Dermis microvascular lymphatic vessel endothelial cell (primary cell): ENCODE results near the gene TAOK2. TPM values are rescaled to one million over a fixed set of nuclear protein-coding genes. Genes with fewer than 3 reads are reported as not detected.
"Not testable (repeated sequence)": the region's sequence is repeated elsewhere in the genome, so short reads cannot be mapped to it uniquely, and the experiment has no call there.

Experiments
- DNase-seq, 2 donors: peaks; one replicate each; pipeline versions ENCODE4 v3.0.0 to v3.0.0-alpha.2; 2010; ENCODE audit warnings: low read depth in 2 of 2
- total RNA-seq: library from RNA; depleted of rRNA; stranded (reverse); fragments of >200 nt; gene quantifications from 2 replicates; pipeline ENCODE4 v1.2.1, GENCODE V29; 2014

TAOK2 gene
- total RNA-seq, 1 donor from 2014 or later = 71.8 TPM

- no peak for DNase-seq
Measured at GRCh38 chr16:30023586-30023985, 49.9 kb downstream of the TAOK2 start.

- no peak for DNase-seq
Measured at GRCh38 chr16:30024451-30024850, 50.8 kb downstream of the TAOK2 start.

DNA sequence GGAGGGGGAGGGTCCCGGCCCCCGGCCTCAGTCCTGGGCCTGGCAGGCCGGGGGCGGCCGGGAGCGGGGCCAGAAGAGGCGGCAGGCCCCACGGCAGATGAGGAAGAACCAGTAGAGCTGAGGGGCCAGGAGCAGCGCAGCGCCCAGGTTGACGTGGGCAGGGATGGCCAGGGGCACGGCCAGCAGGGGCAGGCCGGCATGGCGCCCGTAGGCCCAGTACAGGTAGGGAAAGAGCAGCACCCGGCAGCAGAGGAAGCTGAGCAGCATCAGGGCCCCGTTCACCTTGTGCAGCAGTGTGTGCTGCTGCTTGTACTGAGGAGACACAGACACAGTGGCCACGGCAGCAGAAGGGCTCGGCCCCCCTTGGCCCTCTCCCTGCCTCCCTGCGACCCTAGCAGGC is 51.5 kb downstream of the TAOK2 start:
- no peak for DNase-seq

GRCh38 chr16:30025574-30025973 is 51.9 kb downstream of the TAOK2 start:
- no peak for DNase-seq

DNA sequence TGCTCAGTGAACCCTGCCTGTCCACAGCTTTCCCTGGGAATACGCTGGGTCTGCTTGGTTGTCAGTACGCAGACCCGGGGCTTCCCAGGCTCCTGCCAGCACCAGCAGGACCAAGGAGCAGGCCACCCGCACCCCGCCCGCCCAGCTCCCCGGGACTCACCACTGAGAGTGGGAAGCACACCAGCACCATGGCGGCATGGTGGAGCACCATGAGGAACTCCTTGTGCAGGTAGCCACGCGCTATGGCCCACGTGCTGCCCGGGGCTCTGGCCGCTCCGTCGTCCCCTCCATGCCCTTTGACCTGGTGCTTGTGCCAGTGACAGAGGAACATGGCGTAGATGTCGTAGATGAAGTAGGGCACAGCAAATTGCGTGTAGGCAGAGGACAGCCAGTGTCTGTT is 52.8 kb downstream of the TAOK2 start:
- no peak for DNase-seq

DNA sequence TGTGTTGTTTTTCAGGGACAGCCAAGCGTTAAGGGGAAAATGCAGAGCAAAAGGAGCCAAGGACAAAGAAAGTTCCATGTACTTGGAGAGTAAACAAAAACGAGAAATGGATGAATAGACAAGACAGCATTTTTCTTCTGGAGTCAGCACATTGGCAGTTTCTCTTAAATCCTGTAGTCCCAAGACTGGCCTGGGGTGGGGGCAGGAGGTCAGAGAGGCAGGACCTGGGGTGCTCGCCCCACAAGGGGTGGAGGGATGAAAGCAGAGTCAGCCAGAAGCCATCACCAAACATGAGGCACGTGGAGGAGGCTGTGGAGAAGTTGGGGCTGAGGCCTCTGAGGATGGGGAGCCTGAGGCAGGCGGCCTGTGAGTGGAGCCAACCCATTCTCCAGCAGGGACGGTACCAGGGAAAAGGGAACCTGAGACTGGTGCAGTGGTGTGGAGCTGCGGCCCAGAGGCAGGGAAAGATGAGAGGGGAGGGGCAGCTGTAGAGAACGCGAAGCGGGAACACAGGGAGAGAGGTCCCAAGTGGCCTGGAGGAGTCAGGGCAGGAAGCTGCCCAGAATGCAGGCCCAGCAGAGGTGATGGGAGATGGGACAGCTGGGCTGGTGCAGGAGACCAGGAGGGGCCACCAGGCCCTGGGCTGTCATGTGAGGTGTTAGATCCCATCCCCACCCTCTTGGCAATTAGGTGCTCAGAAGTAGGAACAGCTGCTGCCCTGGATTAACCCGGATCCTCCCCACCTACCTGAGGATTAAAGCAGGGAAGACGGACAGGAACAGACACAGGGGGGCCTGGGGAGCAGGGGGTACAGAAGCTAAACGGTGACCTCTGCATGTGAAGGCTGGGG is 54.1 kb downstream of the TAOK2 start:
- no peak for DNase-seq

DNA sequence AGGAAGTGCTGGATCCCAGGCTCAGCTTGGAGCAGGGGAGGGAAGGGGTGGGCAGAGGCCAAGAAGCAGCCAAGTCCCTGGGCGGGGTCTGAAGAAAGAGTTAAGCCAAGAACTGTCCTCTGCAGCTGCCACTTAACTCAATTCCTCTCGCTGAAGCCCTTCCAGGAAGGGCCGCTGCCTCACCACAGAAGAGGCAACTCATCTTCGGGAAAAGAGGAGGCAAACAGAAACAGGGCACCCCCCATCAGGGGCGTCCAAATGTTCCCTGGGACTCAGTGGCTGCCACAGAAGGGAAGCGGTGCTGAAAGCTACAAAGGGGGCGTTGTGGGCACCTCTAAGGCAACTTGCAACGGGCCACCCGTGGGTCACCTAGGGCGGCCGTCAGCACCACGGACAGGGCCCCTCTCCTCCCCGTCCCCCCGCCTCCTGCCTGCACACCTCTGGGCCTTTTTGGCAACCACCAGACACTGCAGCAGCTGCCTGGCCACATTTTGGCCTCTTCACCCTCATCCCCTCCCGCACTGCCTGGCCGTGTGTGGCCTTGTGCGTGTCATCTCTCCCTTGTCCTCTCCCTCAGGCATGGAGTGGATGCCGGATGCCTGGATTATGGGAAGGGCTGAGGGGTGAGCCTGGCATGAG is 54.9 kb downstream of the TAOK2 start:
- no peak for DNase-seq

DNA sequence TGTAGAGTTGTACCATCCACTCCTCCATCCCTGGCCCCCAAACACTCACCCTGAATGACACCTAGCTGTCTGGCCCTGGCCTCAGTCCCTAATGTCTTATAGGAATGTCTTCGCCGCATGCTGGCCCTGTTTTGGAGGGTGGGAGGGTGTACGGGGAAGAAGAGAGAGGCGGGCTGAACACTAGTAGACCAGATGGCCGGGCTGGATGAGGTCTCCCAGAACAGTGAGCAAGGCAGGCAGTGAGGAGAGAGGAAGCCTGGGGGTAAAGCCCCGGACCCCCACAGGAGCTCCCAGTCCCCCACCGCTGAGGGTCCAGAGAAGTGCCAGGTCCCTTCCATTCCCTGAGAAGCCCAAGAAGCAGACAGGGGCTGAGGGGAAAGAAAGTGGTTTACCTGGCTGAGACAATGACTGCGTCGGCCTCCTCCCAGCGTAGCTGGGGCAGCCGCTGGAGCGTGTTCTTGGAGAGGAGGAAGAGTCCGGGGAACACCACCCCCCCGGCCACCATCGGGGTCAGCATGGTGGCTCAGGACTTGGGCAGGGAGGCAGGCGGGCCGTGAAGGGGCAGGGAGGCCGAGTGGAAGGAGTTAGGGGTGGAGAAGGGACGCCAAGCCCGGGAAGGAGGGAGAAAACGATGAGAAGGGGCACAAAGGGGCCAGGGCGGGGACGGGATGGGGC is 56.5 kb downstream of the TAOK2 start:
- DNase-seq = no peak

DNA sequence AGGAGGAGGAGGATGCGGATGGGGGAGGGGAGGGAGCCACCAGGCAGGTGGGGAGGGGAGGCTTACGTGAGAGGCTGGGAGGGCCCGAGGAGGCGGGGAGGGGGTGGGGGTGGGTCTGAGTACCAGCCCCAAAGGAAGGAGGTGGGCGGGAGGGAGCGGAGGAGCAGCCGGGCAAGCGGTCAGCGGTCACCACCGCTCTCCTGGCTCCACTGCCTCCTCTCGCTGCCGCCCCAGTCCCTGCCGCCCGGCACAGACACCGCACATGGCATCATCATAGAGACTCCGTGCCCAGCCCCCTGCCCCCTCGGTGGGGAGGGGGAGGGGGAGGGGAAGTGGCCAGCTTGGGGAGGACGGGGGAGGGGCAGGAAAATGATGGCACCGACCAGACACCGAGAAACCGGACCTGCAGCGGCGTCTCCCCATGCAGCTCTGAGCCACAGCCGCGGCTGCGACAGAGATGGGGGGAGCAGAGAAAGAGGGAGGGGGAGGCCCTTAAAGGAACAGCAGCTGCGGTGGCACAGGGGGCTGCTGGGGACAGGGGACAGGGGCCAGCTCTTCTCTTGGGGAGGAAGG is 57.3 kb downstream of the TAOK2 start, which contains the start of gene TLCD3B:
Gene TLCD3B, minus strand, starts transcription at position 431 of the 573 bp plus-strand sequence. CDS start 744 bp downstream, outside the sequence.
- no peak for DNase-seq

DNA sequence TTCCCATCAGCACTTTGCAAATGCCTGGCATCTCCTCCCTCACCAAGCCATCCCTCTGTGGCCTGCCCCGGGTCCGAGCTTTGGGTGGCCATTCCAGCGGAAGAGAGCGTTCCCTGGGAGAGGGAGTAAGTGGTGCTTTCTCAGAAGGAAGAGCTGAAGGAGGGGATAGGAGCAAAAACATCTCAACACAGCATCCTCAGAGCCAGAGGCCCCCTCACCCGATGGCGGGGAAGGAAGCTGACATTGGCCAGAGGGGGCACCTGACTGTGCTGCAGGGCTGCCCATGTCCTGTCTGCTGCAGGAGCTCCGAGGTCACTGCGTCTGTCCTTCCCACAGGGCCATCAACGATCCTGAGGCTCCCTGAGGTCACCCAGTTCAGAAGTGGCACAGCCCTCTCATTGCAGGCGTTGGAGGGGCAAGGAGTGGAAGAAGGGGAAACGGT is 57.8 kb downstream of the TAOK2 start:
- no peak for DNase-seq

DNA sequence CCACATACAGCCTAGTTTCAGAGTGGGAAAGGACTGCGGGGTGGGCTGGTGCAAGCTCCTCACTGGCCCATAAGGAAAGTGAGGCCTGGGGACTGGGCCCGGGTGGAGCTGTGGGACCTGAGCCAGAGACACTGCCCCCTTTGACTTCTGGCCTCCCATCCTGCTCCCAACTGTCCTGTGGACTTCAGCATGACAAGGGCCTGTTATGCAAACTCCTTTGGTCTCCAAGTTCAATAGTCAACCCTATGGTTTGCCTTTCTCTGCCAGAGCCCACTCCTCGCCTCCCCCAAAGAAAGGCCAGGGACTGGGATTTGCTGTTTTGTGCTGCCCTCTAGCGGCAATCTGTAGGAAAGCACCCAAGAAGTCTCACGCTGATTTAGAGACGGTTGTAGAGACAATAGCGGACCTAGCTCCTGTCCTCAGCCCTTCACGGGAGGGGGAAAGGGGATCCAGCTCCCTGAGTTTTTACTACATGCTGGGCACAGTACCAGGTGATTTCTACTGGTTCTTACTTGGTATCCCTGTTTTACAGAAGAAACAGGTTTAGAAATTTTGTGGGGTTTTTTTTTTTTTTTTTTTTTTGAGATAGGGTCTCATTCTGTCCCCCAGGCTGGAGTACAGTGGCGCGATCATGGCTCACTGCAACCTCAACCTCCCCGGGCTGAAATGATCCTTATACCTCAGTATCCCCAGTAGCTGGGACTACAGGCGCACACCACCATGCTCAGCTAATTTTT is 58.6 kb downstream of the TAOK2 start:
- peak; percentile 45 to 70 for DNase-seq

DNA sequence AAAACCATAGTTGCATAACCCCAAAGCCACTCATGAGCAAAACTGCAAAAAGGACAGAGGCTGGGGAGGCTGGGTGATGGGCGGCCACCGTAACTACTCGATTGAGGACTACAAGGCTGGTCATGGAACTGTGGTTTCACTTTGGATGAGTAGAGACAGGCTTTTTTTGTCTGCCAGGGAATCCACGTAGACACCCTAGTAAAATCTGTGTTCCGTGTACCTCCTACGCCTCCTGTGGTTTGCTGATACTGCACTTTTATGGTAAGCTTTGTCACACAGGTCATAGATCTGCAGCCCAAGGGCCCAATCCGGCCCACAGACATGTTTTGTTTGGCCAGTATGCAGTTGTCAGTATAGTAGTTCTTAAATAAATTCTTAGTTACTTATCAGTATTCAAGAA is 59.6 kb downstream of the TAOK2 start:
- no peak for DNase-seq

GRCh38 chr16:30040221-30040620 is 66.6 kb downstream of the TAOK2 start:
- no peak for DNase-seq

DNA sequence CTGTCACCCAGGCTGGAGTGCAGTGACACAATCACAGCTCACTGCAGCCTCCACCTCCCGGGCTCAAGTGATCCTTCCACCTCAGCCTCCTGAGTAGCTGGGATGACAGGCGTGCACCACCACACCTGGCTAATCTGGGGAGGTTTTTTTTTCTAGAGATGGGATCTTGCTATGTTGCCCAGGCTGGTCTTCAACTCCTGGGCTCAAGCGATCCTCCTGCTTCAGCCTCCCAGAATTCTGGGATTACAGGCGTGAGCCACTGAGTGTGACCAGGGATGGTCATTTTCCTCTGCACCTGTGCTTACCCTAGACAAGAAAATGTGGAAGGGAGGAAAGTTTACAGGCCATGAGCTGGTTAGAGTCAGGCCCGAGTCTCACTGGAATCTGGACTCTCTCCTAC is 67.0 kb downstream of the TAOK2 start:
- DNase-seq = not testable (repeated sequence)

GRCh38 chr16:30041841-30042240 is 68.2 kb downstream of the TAOK2 start:
- peak; percentile 38 to 60 for DNase-seq

Other genes with a start within 250 kb of the TAOK2 start
- not detected in 2 replicates for gene C16orf54, start 227.9 kb upstream of the TAOK2 start, total RNA-seq
- not detected in 2 replicates for gene ZG16, start 195.6 kb upstream of the TAOK2 start, total RNA-seq
- gene KIF22, start 183.1 kb upstream of the TAOK2 start, total RNA-seq = 24.1 and 47.2 TPM in 2 replicates
- gene MAZ, start 167.3 kb upstream of the TAOK2 start, total RNA-seq = 139 and 171 TPM in 2 replicates
- 0.25 TPM in 1 of 2 replicates, not detected in the other for gene PRRT2, start 161.7 kb upstream of the TAOK2 start, total RNA-seq
- gene PAGR1, start 157.7 kb upstream of the TAOK2 start, total RNA-seq = 13.2 and 15.2 TPM in 2 replicates
- 141 and 161 TPM in 2 replicates for gene MVP, start 153.4 kb upstream of the TAOK2 start, total RNA-seq
- gene CDIPT, start 110.6 kb upstream of the TAOK2 start, total RNA-seq = 52.1 and 89.6 TPM in 2 replicates
- 0.26 and 2.5 TPM in 2 replicates for gene SEZ6L2, start 74.3 kb upstream of the TAOK2 start, total RNA-seq
- 0.25 and 0.26 TPM in 2 replicates for gene ASPHD1, start 73.4 kb upstream of the TAOK2 start, total RNA-seq
- 3.9 and 4.2 TPM in 2 replicates for gene KCTD13, start 47.6 kb upstream of the TAOK2 start, total RNA-seq
- gene TMEM219, start 11.8 kb upstream of the TAOK2 start, total RNA-seq = 50.6 and 62.7 TPM in 2 replicates
- 4.4 and 5.6 TPM in 2 replicates for gene HIRIP3, start 21.7 kb downstream of the TAOK2 start, total RNA-seq
- gene INO80E, start 22.4 kb downstream of the TAOK2 start, total RNA-seq = 13.0 and 14.2 TPM in 2 replicates
- under 0.01 and 0.13 TPM in 2 replicates for gene DOC2A, start 37.2 kb downstream of the TAOK2 start, total RNA-seq
- gene C16orf92, start 49.3 kb downstream of the TAOK2 start, total RNA-seq = not detected in 2 replicates
- gene TLCD3B, start 57.4 kb downstream of the TAOK2 start, total RNA-seq = not detected in 2 replicates
- gene ALDOA, start 91.9 kb downstream of the TAOK2 start, total RNA-seq = 225 and 318 TPM in 2 replicates
- 214 and 244 TPM in 2 replicates for gene PPP4C, start 102.1 kb downstream of the TAOK2 start, total RNA-seq
- gene TBX6, start 118.1 kb downstream of the TAOK2 start, total RNA-seq = under 0.01 and 0.13 TPM in 2 replicates
- 13.0 and 27.9 TPM in 2 replicates for gene YPEL3, start 122.3 kb downstream of the TAOK2 start, total RNA-seq
- 0.51 and 1.4 TPM in 2 replicates for gene GDPD3, start 139.7 kb downstream of the TAOK2 start, total RNA-seq
- 33.4 and 60.2 TPM in 2 replicates for gene MAPK3, start 149.4 kb downstream of the TAOK2 start, total RNA-seq
- 1.1 and 2.4 TPM in 2 replicates for gene CORO1A, start 209.7 kb downstream of the TAOK2 start, total RNA-seq
- 26.6 and 29.8 TPM in 2 replicates for gene BOLA2B, start 219.8 kb downstream of the TAOK2 start, total RNA-seq
- 52.4 and 73.0 TPM in 2 replicates for gene SLX1A, start 220.0 kb downstream of the TAOK2 start, total RNA-seq
- 2.2 and 3.3 TPM in 2 replicates for gene SULT1A3, start 225.4 kb downstream of the TAOK2 start, total RNA-seq